ENCODE measurements around the gene ARX. TPM values are rescaled to one million over a fixed set of nuclear protein-coding genes. Genes with fewer than 3 reads are reported as not detected.

ARX gene
- total RNA-seq, 2 donors from 2014 or later, result 0.09 to 9.3 TPM

GRCh38 chrX:24954732-24955131 is 61.0 kb downstream of the ARX start:
- whole genome bisulfite sequencing, result 72% methylated on average over 2 of the region's 2 CpGs
- no peak for DNase-seq (ENCODE audit: low spot score)
- Histone ChIP-seq H3K4me3 (no peak overlapping the region), H3K36me3 (no peaks in the 10 kb centered on the region), H3K9me3 (no peaks in the 10 kb centered on the region), H3K27ac (no peak overlapping the region), H3K27me3 (replicated peaks; ENCODE audit: insufficient read depth) (no peaks in the 10 kb centered on the region), H3K4me1 (replicated peaks) (no peaks in the 10 kb centered on the region)
- intact Hi-C loops (cut with DNase I), result no loop called here
- no peak for TF ChIP-seq CTCF (IDR thresholded peaks at IDR 0.05)

Small RNA genes lying within 50 kb of the gene (small RNA-seq; reads per million reads assigned to genes)
- gene RN7SL91P, result 0 reads per million in 2 donors
